Type B pancreatic cell (in vitro differentiated cells): ENCODE data around the gene MT3. TPM values are rescaled to one million over a fixed set of nuclear protein-coding genes. Genes with fewer than 3 reads are reported as not detected.

Source experiments
- DNase-seq: peaks from one replicate; pipeline ENCODE4 v3.0.0; 2021; ENCODE audit warnings: mixed read lengths; ENCODE audit not compliant: unreplicated experiment; ENCODE audit errors: extremely low spot score
- H3K27ac Mint-ChIP-seq: 2 replicates; pipeline ENCODE4 v1.8.0; 2021; ENCODE audit warnings: mild to moderate bottlenecking, mixed read lengths
- H3K27me3 Mint-ChIP-seq: 2 replicates; pipeline ENCODE4 v1.8.0; 2021; ENCODE audit warnings: mixed read lengths
- H3K36me3 Mint-ChIP-seq: 2 replicates; pipeline ENCODE4 v1.8.0; 2021; ENCODE audit warnings: mixed read lengths
- H3K4me1 Mint-ChIP-seq: one replicate; pipeline ENCODE4 v1.8.0; 2021; ENCODE audit warnings: mixed read lengths; ENCODE audit not compliant: unreplicated experiment
- H3K4me3 Mint-ChIP-seq: 2 replicates; pipeline ENCODE4 v1.8.0; 2021; ENCODE audit warnings: mild to moderate bottlenecking, mixed read lengths
- H3K9me3 Mint-ChIP-seq: 2 replicates; pipeline ENCODE4 v1.8.0; 2021; ENCODE audit warnings: mixed read lengths
- total RNA-seq: library from RNA; stranded (reverse); gene quantifications from 2 replicates; pipeline ENCODE4 v1.2.1, GENCODE V29; 2021; ENCODE audit warnings: low replicate concordance
- TF ChIP-seq, protein P1 (sequence below): fragments of 200-600 bp; sonication (generic); conservative IDR thresholded peaks from 2 replicates; pipeline ENCODE4 v1.5.0; 2021; ENCODE audit warnings: antibody characterized with exemption, mild to moderate bottlenecking

Gene MT3
- total RNA-seq, 1 donor from 2014 or later = not detected

DNA sequence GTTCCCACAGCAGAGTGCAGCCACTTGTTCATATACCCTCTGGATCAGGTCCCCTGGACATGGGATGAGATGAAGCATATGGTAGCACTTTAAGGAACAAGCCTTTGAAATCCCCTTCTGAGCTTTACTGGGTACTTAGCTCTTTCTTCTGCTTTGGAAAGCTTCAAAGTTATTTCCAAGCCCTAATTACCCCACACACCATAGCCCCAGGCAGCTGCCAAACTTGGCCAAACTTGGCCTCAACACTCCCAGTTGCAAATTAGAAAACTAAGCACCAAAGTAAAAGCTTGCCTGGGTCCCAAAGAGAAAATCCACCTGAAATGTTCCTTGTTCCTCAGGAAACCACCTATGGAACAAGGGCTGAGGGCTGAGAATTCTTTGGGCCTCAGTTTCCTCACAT lies 40.2 kb upstream of the MT3 start:
- no peak overlapping the region for H3K27ac Mint-ChIP-seq
- no peaks in the 10 kb centered on the region for H3K9me3 Mint-ChIP-seq
- no peak for DNase-seq
- TF ChIP-seq, protein P1, sequence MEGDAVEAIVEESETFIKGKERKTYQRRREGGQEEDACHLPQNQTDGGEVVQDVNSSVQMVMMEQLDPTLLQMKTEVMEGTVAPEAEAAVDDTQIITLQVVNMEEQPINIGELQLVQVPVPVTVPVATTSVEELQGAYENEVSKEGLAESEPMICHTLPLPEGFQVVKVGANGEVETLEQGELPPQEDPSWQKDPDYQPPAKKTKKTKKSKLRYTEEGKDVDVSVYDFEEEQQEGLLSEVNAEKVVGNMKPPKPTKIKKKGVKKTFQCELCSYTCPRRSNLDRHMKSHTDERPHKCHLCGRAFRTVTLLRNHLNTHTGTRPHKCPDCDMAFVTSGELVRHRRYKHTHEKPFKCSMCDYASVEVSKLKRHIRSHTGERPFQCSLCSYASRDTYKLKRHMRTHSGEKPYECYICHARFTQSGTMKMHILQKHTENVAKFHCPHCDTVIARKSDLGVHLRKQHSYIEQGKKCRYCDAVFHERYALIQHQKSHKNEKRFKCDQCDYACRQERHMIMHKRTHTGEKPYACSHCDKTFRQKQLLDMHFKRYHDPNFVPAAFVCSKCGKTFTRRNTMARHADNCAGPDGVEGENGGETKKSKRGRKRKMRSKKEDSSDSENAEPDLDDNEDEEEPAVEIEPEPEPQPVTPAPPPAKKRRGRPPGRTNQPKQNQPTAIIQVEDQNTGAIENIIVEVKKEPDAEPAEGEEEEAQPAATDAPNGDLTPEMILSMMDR = no peak
- H3K4me1 Mint-ChIP-seq = peaks cover 12% of the 10 kb centered on the region
- peaks cover 13% of the 10 kb centered on the region for H3K27me3 Mint-ChIP-seq
- H3K36me3 Mint-ChIP-seq = no peaks in the 10 kb centered on the region
- no peak overlapping the region for H3K4me3 Mint-ChIP-seq

DNA sequence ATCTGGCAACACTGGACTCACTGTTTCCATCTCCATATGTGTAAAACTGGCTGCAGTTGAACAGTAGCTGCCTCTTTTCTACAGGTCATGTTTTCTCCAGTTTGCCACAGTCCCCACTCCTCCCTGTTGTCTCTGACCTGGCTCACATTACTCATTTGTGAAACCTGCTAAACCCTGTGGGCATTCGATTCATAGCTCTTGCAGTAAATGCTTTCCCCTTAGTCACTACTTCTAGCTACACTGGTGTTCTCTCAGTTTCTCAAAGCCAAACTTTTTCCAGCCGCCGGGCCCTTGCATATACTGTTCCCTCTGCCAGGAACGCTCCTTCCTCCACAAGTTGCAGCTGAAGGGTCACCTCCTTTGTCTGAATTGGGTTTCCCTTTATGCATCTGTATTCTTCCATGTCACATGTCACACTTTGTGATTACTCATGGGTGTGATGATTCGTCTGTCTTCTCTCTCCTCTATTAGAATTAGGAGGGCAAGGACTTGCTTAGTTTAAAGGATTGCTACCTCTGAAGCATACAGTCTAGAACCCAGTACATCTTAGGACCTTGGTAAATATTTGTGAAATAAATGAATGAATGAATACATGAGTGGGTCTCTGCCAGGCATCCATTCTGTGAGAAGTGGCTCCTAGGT lies 39.5 kb upstream of the MT3 start:
- Mint-ChIP-seq H3K4me1 (peaks cover 12% of the 10 kb centered on the region), H3K27ac (no peak overlapping the region), H3K4me3 (no peak overlapping the region), H3K9me3 (no peaks in the 10 kb centered on the region), H3K36me3 (no peaks in the 10 kb centered on the region), H3K27me3 (peaks cover 18% of the 10 kb centered on the region)
- DNase-seq = no peak
- TF ChIP-seq, protein P1 = no peak

DNA sequence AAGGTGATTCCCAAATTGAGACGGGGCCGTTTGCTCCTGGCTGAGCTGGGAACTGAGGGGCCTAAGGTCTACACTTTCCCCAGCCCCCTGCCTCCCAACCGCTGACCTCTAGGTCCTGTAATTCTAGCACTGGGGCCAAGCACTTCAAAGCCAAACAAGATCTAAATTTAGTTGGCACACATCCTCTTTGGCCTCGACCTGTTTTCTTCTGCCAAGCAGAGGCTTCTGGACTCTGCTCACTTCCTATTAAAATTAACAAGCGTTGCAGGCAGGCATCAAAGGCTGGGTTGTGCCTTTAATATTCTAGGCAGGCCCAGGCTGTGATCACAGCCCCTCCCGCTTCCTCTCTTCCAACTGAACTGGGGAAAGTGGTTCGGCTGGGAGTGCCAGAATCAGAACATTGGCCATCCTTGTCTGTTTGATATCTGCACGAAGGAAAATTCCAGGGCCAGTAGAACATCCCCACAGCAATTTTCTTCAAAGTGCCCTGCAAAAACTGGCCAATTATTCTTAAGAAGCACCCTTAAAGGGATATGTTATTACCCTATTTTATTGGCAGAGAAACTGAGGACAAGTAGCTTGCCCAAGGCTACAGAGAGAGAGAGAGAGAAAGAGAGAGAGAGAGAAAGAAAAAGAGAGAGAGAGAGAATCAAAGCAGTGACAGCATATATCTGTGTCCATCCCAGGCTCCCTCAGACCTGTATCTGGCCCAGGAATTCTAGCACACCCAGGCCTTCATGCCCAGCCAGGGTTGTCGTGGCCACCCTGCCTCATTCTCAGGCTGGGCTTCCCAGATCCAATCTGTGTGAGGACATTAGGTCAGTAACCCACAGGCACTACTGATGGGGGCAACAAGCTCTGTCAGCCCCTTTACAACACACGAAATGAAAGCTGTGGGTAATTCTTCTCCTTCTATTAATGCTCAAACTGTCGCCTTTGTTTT lies 37.3 kb upstream of the MT3 start:
- Mint-ChIP-seq H3K9me3 (no peaks in the 10 kb centered on the region), H3K4me1 (peaks cover 12% of the 10 kb centered on the region), H3K27me3 (peaks cover 28% of the 10 kb centered on the region), H3K36me3 (no peaks in the 10 kb centered on the region), H3K27ac (no peak overlapping the region), H3K4me3 (no peak overlapping the region)
- TF ChIP-seq, protein P1 = no peak
- no peak for DNase-seq

DNA sequence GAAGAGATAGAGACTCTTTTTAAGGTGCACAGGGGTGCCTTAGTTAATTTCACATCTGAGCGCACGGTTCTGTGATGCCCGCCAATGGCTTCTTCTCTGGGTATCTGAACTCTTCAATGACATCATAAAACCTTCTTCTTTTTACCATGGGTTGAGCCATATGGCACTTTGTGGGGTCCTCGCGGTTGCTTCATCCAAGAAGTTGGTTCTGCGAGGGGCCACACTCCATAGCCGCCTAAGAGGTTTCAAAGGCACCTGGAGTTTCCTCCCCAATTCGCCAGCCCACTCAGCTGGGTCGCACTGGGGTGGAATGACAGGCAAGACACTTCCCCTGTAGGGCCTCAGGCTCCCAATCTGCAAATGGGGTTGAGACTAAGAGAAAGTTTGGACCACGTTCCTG lies 34.9 kb upstream of the MT3 start:
- Mint-ChIP-seq H3K36me3 (no peaks in the 10 kb centered on the region), H3K4me1 (peaks cover 6% of the 10 kb centered on the region), H3K27ac (no peak overlapping the region), H3K4me3 (no peak overlapping the region), H3K9me3 (no peaks in the 10 kb centered on the region), H3K27me3 (peaks cover 43% of the 10 kb centered on the region)
- TF ChIP-seq, protein P1 = no peak
- DNase-seq = no peak

DNA sequence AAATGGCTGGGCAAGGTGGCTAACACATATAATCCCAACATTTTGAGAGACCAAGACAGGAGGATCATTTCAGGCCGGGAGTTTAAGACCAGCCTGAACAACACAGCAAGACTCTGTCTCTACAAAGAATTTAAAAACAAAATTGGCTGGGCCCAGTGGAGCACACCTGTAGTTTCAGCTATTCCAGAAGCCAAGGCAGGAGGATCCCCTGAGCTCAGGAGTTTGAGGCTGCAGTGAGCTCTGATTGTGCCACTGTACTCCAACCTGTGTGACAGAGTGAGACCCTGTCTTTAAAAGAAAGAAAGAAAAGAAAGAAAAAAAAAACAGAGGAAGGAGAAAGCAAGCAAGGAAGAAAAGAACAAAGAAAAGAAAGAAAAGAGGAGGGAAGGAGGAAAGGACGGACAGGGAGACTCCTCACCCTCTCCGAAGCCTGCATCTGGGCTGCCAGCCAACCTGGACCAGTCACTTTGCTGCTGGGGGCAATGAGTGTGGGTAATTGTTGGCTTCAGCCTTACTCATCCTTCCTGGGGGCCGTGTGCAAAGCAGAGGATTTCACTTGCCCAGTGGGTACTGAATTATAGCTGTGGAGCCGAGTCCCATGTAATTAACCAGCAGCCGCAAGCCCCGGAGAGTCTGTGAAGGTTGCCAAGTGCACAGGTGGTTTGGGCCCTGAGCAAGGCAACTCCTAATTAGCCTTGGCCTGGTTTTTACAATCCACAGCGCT lies 31.1 kb upstream of the MT3 start:
- peaks cover 46% of the 10 kb centered on the region for H3K27me3 Mint-ChIP-seq
- H3K9me3 Mint-ChIP-seq = no peaks in the 10 kb centered on the region
- TF ChIP-seq, protein P1 = no peak
- no peak for DNase-seq
- H3K4me1 Mint-ChIP-seq = no peaks in the 10 kb centered on the region
- H3K36me3 Mint-ChIP-seq = no peaks in the 10 kb centered on the region
- no peak overlapping the region for H3K4me3 Mint-ChIP-seq
- H3K27ac Mint-ChIP-seq = no peak overlapping the region
